Measurements from ENCODE around the gene CLK4. TPM values are rescaled to one million over a fixed set of nuclear protein-coding genes. Genes with fewer than 3 reads are reported as not detected.

CLK4 gene
- total RNA-seq, 1 donor from 2014 or later = 13.5 TPM

GRCh38 chr5:178637356-178638074 lies 10.7 kb upstream of the CLK4 start:
- no peak for DNase-seq (ENCODE audit: low read depth in 2 of 2)

GRCh38 chr5:178632285-178632684 lies 5.4 kb upstream of the CLK4 start:
- no peak for DNase-seq (ENCODE audit: low read depth in 2 of 2)

GRCh38 chr5:178630951-178631350 lies 4.1 kb upstream of the CLK4 start:
- DNase-seq (ENCODE audit: low read depth in 2 of 2) = no peak

GRCh38 chr5:178630475-178630930 lies 3.7 kb upstream of the CLK4 start:
- DNase-seq (ENCODE audit: low read depth in 2 of 2) = no peak

- DNase-seq (ENCODE audit: low read depth in 2 of 2) = no peak
Observed at GRCh38 chr5:178627259-178627598, 379 bp upstream of the CLK4 start.

- DNase-seq (ENCODE audit: low read depth in 2 of 2) = no peak
Observed at GRCh38 chr5:178625679-178626483, 969 bp downstream of the CLK4 start.

GRCh38 chr5:178624631-178625546 lies 2.0 kb downstream of the CLK4 start:
- peak in 1 of 2 donors; percentile 30 for DNase-seq (ENCODE audit: low read depth in 2 of 2)

GRCh38 chr5:178622679-178623247 lies 4.1 kb downstream of the CLK4 start:
- no peak for DNase-seq (ENCODE audit: low read depth in 2 of 2)

GRCh38 chr5:178619390-178619789 lies 7.5 kb downstream of the CLK4 start:
- DNase-seq (ENCODE audit: low read depth in 2 of 2) = no peak

- DNase-seq (ENCODE audit: low read depth in 2 of 2) = no peak
Observed at GRCh38 chr5:178612299-178612698, 14.6 kb downstream of the CLK4 start.

GRCh38 chr5:178606269-178606668 lies 20.6 kb downstream of the CLK4 start:
- no peak for DNase-seq (ENCODE audit: low read depth in 2 of 2)

GRCh38 chr5:178605788-178606187 lies 21.1 kb downstream of the CLK4 start:
- no peak for DNase-seq (ENCODE audit: low read depth in 2 of 2)

GRCh38 chr5:178602752-178603151 lies 24.1 kb downstream of the CLK4 start:
- DNase-seq (ENCODE audit: low read depth in 2 of 2) = no peak

GRCh38 chr5:178595750-178596149 lies 31.1 kb downstream of the CLK4 start:
- DNase-seq (ENCODE audit: low read depth in 2 of 2) = no peak

- no peak for DNase-seq (ENCODE audit: low read depth in 2 of 2)
Observed at GRCh38 chr5:178595150-178595549, 31.7 kb downstream of the CLK4 start.

GRCh38 chr5:178590924-178591423 lies 35.9 kb downstream of the CLK4 start:
- DNase-seq (ENCODE audit: low read depth in 2 of 2) = no peak

GRCh38 chr5:178590141-178590923 lies 36.5 kb downstream of the CLK4 start, which contains the start of gene COL23A1:
TSS of gene COL23A1 (minus strand) at chr5:178590393.
- peak; percentile 35 to 61 for DNase-seq (ENCODE audit: low read depth in 2 of 2)

- peak; percentile 4 to 58 for DNase-seq (ENCODE audit: low read depth in 2 of 2)
Observed at GRCh38 chr5:178589180-178590140, 37.4 kb downstream of the CLK4 start.

- no peak for DNase-seq (ENCODE audit: low read depth in 2 of 2)
Observed at GRCh38 chr5:178588769-178589168, 38.1 kb downstream of the CLK4 start.
